Measurements from ENCODE around the gene TAF4.
"Not testable (repeated sequence)": the region's sequence is repeated elsewhere in the genome, so short reads cannot be mapped to it uniquely, and the experiment has no call there.

Gene TAF4

DNA sequence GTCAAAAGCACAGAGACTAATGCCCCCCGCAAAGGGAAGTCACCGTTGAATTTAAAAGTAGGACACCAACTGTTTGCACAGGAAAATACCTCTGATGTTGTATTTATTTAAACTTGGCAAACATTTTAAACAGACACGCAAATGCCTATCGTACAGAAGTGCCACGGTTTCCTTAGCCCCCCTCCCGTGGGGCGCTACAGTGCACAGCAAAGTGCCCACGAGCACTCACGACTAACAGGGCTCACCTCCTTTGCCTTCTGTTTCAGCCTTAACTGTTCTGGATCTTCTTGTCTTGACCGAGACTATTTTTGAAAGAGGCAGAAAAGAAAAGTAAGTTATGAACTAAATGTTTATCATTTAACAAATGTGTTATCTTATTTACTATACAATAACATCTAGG lies 67.8 kb downstream of the TAF4 start:
- no peak for DNase-seq

DNA sequence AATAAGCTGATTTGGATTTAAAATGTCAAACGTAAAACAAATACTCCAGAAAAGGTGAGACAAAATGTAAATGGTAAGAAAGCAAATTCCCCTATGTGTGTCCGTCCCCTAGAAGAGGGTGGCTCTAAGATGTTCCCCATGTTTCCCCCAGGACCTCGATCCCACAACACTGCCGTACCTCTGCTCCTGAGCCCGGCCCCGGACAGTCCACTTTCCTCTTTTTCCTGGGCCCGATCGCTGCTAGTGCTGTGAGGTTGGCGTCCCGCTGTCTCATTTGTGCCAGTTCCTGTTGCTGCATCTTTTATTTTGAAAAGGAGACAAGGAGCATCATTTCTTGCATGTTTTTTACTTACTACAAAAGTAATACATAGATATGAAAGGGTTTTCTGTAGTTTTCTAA lies 68.3 kb downstream of the TAF4 start:
- no peak for DNase-seq

DNA sequence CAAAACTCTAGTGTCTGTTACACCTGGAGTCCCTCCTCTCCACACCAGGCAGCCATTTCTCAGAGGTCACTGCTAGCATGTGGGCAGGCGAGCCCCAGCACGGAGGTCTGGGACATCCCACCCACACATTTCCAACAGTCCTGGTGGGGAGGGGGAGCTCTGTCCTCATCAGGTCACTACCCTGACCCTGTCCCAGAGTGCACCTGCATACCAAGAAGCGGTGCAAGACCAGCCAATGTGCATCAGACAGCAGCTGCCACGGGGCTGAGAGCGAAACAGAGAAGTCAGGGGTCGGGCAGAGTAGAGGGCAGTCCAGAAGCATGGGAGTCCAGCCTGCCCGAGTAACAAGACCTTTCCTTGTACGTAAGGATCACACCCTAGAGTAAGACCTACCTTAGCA lies 71.1 kb downstream of the TAF4 start:
- no peak for DNase-seq

DNA sequence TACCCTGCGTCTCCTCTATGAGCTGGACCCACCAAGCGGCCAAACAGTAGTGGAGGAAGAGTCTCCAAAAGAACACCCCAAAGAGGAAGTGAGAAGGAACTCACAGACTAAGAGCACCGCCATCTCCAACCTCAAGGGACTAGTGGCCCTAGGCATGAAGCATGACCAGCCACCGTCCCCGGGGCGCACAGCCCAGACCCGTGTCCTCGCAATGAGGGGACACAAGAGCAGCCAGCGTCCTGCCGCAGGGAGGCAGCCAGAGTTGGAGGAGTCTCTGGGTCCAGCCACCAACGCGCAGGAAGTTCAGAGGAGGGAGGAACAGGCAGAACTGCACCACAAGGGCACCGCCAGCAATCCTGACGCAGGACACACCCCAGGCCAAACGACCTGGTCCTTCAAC lies 72.6 kb downstream of the TAF4 start:
- DNase-seq = no peak

DNA sequence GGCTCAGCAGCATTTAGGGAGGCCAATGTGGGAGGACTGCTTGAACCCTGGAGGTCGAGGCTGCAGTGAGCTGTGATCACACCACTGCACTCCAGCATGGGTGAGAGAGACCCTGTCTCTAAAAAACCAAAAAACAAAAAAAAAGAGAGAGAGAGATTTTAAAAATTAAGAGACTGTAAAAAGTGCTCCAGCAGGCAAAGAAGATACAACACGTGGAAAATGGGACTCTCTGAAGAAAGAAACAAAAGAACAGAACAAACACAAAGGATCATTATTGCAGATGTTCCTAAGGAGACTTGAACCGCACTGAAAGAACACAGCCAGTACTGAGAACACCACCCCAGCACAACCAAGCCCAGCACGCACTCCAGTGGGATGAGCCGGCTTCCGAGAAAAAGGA lies 74.2 kb downstream of the TAF4 start:
- DNase-seq = no peak

DNA sequence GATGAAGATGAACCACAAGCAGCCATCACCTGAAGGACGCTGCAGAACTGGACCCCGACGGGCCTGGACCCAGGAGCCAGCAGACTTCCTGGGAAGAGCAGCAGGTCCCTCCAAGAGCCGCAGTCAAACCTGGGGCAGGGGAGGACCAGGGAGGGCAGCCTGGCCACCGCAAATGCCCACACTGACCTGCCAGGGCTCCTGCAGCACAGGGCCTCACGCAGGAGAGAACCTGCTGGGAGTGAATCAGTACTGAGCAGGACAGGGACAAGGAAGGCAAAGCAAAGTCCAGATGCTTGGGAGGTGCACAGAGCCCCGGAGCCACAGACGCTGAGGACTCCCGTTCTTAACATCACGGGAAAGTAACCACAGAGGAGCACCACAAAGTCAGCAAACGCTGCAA lies 75.2 kb downstream of the TAF4 start:
- no peak for DNase-seq

DNA sequence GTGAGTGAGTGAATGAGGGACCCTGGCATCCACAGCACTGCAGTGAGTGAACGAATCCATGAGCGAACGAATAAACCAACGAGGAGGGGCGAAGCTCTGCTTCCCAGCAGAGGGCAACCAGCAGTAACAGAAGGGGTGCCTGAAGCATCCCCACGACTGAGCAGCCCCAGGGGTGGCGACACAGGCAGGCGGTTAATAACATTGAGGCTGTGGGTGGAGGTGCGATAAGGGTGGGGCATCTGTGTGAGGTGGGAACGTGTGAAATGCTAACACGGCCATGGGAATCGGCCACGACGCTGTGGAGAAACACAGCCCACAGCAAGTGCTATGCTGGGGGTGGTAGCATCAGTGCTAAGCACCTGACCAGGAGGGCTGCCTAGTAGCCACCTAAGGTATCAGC lies 75.9 kb downstream of the TAF4 start:
- no peak for DNase-seq

DNA sequence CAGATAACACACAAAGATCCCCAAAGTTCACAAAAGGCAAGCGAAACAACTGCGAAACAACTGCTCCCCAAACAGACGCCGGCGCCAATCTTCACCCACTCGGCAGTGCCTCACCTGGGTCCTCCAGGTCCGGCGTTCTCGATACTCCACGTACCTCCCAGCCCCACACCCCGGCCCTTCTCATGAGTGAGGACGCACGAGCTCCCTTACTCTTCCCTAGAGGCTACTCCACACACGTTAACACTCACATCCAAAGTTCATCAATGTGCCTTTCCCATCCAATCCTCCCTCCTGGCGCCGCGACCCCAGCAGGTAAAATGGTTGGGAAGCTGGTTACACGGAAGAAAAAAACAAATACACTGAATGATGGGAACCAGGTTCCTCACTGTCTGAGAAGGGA lies 77.0 kb downstream of the TAF4 start:
- DNase-seq = no peak

DNA sequence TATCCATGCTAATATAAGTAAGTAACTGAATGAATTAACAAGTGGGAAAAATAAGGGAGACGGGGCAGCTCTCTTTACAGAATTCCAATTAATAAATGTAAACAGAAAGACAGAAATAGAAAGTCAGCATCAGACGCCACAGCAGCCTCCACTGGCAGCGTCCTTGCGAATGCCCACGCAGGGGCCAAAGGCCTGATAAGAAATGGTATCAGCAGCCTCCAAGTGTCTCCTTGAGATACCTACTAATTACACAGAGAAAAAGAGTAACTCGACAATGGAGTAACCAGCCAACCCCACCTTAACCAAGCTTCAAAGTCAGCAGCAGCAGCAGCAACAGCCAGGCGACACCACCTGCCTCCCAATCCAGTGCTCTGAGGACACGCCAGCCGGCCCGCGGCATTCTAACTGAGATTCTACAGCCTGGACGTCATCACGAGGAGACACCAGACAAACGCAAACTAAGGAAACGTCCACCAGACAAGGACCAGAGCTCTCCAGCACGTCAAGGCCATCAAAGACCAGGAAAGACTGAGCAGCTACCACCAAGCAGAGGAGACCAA lies 78.8 kb downstream of the TAF4 start:
- DNase-seq = no peak

DNA sequence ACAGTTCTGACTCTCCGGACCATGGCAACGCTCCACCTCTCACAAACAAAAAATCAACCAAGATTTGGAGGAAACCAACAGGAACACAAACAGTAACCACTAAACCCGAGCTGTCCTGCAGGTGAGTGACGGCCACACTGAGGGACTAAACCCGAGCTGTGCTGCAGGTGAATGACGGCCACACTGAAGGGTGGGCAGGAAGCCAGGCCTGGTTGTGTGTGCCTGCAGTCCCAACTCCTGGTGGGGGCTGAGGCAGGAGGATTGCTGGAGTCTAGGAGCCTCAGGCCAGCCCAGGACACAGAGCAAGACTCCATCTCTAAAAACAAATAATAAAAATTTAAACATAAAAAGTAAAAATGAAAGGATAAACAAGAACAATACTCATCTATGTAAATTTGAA lies 80.6 kb downstream of the TAF4 start:
- DNase-seq = no peak

DNA sequence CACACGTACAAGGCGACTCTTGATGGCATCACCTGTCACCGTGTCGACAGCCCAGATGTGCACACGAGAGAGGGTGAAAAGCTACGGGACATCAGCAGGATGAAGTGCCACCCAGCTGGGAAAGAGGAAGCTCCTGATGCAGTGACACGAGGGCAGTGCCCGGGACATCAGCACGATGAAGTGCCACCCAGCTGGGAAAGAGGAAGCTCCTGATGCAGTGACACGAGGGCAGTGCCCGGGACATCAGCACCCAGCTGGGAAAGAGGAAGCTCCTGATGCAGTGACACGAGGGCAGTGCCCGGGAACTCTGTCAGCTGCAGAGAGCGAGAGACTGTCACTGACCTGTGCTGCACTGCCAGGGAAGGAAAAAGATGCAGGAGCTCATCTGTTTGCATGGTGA lies 81.2 kb downstream of the TAF4 start:
- DNase-seq = not testable (repeated sequence)

DNA sequence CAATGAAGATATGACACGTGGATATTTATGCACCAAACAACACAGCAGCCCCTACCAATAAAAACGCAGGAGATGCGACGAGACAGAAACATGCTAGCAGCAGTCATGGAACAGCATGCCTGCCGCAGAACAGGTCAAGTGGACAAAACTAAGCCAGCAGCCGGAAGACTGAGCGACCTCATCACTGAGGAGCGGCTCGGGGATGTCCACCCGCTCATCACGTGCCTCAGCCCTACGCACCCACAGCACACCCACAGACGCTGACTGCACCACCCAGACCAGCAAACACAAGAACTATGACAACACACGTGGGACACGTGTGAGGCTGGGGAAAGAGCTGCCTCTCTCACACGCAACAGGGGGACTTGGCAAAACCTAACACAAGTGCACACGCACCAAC lies 81.7 kb downstream of the TAF4 start:
- no peak for DNase-seq

DNA sequence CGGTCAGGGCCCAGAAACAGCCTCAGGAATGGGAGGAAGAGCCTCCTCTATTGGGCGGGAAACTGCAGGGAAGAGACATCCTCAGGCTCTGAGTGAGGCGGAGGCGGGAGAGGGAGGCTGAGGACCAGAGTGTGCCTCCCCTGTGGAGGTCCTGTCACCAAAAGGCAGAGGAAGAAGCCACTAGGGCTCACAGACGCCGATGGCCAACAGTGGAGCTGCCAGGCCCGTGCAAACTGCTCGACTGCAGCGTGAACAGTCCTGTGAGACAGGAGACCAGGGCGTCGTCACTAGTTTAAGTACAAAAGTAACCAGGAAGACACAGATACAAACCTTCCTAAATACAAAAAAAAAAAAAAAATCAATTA lies 82.7 kb downstream of the TAF4 start:
- no peak for DNase-seq

DNA sequence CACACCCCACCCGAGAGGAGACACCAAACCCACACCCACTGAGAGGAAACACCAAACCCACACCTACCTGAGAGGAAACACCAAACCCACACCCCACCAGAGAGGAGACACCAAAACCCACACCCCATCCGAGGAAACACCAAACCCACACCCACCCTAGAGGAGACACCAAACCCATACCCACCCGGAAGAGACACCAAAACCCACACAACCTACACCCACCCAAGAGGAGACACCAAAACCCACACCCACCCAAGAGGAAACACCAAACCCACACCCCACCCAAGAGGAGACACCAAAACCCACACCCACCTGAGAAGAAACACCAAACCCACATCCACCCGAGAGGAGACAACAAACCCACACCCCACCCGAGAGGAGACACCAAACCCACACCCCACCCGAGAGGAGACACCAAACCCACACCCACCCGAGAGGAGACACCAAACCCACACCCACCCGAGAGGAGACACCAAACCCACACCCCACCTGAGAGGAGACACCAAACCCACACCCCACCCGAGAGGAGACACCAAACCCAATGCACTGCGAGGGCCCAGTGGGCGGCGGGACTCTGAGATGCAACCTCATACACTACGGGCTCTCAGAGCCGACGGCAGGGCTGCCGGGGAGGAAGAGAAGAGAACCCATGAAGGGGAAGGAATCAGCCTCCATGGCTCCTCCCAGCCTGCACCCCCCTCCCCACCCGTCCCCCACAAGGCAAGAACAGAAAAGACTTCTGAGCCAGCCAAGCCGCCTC lies 83.3 kb downstream of the TAF4 start:
- DNase-seq = no peak

DNA sequence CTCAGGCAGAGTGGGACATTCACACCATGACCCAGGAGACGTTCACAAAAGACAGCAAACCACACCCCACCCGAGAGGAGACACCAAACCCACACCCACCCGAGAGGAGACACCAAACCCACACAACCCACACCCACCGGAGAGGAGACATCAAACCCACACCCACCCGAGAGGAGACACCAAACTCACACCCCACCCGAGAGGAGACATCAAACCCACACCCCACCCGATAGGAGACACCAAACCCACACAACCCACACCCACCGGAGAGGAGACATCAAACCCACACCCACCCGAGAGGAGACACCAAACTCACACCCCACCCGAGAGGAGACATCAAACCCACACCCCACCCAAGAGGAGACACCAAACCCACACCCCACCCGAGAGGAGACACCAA lies 84.0 kb downstream of the TAF4 start:
- not testable (repeated sequence) for DNase-seq

DNA sequence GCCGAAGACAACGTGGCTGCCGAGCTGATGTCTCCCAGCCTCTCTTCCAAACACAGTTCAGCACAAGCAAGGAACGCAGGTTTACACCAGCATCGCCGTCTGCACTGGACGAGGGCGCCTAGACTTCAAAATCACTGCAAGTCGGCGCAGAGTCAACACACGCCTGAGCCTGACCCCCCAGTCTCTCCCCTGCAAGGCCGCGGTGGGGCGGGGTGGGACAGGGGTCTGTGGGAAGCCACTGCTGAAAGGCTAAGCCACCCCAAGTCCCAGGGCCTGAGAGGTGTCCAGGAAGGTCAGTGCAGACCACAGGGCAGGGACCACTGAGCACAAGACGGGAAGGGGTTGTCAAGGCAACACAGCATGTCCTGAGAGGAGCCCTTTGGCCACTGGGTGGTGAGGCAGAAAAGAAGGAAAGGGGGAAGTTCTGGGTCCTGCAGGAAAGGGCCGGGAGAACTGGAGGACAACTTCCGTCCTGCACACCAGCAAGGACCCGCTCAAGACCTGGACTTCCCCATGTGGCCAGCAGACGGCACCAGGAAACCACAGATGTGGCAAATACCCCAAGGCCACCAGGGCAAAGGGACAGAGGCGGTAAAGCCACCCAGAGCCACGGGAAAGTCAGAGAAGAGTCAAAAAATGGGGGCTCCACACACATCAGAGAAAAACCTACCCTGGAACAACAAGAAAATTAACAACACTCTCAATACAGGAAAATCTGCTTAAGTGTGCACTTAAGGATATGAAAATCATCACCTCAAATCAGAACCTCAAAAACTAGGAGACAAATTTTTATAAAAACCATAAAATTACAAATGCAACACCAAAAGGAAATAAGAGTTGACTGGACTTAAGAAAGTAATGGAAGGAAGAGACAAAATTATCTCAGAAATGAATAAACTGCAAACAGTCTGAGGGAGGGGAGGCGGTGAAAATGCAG lies 84.8 kb downstream of the TAF4 start:
- no peak for DNase-seq

DNA sequence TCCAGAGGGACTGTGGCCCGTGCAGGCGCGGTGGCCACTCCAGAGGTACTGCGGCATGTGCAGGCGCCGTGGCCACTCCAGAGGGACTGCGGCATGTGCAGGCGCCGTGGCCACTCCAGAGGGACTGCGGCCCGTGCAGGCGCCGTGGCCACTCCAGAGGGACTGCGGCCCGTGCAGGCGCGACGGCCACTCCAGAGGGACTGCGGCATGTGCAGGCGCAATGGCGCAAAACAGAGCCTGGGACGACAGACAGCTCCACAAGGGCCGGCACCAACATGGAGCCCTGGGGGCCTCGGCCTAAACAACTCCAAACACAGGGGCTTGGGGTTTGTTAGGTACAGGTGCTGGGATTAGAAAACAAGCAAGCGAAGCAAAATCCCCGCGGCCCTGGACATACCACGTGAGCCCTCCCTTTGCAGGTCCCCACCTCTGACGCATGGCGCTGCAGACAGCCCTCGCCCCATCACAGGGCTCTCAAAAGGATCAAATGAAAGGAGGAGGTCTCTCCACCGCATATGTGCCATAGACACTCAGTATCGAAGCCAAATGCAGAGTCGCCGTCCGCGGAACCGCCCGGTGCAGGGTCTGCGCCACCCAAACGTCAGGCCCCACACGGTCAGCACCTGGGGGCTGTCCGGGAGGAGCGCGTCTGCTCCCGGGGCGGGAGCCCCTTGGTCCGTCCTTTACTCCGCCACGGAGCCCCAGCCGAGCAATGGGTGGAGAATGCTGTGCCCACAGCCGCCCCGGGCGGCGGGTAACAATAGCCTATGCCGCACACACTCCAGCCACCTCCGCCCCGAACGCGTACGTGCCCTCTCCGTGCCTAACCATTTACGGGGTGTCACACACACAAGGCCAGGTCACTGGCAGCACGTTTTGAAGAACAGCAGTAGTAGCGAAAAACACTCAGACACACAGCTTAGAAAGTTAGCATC lies 85.7 kb downstream of the TAF4 start:
- no peak for DNase-seq

DNA sequence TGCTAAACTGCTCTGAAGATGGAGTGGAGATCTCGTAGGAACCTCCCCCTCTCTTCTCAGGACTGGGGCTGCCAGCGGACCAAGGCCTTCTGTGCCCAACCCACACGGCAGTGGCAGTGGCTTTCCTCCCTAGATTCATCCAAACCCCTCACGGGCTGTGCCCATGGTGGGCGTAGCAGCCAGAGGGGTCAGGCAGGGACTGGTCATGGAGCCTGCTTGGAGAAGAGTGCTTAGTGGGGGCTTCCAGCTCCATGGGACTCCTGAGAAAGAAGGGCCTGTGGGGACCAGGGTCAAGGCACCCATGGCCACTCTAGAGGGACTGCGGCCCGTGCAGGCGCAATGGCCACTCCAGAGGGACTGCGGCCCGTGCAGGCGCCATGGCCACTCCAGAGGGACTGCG lies 86.6 kb downstream of the TAF4 start:
- DNase-seq = no peak

DNA sequence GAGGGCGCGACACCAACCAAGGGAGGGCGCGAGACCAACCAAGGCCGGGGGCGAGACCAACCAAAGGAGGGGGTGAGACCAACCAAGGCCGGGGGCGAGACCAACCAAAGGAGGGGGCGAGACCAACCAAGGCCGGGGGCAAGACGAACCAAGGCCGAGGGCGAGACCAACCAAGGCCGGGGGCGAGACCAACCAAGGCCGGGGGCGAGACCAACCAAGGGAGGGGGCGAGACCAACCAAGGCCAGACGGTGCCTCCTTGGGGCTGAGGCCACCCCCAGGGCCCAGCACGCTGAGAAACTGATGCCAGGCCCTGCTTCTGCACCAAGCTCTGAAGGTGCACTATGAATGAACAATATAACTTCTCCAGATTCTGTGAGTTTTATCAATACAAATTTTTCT lies 87.2 kb downstream of the TAF4 start:
- no peak for DNase-seq

DNA sequence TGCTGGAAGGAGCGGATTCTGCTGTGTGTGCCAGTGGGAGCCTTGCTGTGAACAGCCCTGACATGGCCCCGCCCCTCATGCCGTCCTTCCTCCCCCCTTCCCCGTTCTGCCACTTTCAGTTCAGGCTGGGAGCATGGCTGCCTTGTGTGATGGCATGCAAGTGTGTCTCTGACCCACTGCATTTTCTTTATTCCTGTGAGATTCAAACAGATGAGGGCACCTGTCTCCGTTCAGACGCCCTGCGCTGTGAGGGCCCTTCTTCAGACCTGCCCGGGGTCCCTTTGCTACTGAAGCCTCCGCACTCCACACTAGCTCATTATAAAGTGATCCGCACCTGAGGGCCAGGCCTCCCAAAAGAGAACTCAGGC lies 88.3 kb downstream of the TAF4 start:
- no peak for DNase-seq

DNA sequence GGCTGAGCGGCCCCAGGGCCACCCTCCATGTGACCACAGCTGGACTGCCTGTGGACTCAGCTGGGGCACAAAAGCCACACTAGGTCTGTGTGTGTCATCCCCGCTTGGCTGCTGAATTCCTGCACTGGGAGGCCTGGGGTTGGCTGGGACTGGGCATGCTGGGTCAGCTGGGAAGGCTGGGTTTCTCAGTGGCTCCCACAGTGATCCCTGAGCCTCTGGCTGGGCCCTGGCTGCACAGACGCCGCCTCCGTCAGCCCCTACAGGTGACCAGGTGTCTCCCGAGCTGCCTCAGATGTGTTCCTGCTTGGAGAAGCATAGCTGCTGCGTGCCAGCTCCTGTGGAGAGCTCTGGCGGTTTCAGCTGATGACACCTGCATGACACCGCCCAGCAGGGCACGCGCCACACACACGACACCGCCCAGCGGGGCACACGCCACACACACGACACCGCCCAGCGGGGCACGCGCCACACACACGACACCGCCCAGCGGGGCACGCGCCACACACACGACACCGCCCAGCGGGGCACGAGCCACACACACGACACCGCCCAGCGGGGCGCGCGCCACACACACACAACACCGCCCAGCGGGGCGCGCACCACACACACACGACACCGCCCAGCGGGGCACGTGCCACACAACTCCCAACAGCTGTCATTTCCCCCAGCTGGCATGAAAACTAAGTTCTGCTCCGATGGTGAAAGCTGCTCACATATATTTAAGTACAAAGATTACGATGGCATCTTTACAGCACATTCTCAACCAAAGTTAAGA lies 88.8 kb downstream of the TAF4 start:
- DNase-seq = no peak

DNA sequence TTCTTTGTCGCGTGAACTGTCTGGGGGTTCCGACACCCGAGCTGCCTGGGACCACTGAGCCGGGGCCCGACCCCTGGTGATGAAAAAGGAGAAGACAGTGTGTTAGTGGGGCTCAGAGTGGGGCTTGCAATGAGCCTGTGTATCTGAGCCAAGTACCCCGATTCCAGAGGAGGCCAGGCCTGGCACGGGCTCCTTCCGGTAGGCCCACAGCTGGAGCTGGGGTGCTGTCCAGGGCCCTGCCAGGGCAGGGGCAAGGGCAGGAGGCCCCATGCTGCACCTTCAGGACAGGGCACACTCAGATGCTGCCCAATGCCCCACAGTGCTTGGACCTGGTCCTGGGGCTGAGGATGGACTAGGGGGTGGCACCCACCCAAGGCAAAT lies 89.4 kb downstream of the TAF4 start:
- DNase-seq = no peak
